ENCODE results near the gene ESYT3. TPM values are rescaled to one million over a fixed set of nuclear protein-coding genes. Genes with fewer than 3 reads are reported as not detected.
"Not testable (repeated sequence)": the region's sequence is repeated elsewhere in the genome, so short reads cannot be mapped to it uniquely, and the experiment has no call there.

ESYT3 gene
- total RNA-seq, 1 donor from 2014 or later, result 12.6 TPM

GRCh38 chr3:138440121-138440521 lies 5.7 kb downstream of the ESYT3 start:
- ATAC-seq (no peak), DNase-seq (ENCODE audit: low spot score) (no peak)
- intact Hi-C loops (cut with DNase I), result no loop called here

GRCh38 chr3:138440596-138440995 lies 6.2 kb downstream of the ESYT3 start:
- ATAC-seq (no peak), DNase-seq (ENCODE audit: low spot score) (no peak)
- intact Hi-C loops (cut with DNase I), result no loop called here

DNA sequence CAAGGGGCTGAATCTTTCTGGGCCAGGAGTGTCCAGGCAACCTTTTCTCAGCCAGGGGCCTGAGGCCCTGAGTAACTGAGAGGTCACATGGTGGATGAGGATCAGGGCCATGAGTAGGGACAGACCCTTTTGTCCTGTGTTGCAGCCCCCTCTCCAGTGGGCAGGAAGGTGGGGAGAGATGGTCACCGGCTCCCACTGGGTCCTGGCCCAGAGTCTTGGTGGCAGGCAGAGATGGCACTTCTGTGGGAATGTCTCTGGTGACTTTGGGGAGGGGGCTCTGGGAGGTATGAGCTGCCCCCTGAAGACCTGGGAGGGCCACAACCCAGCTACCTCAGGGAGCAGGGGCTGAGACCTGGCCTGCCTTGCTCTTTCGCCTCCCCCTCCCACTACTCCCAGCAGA lies 6.8 kb downstream of the ESYT3 start:
- intact Hi-C loops (cut with DNase I), result no loop called here
- DNase-seq (ENCODE audit: low spot score) (no peak), ATAC-seq (no peak)

DNA sequence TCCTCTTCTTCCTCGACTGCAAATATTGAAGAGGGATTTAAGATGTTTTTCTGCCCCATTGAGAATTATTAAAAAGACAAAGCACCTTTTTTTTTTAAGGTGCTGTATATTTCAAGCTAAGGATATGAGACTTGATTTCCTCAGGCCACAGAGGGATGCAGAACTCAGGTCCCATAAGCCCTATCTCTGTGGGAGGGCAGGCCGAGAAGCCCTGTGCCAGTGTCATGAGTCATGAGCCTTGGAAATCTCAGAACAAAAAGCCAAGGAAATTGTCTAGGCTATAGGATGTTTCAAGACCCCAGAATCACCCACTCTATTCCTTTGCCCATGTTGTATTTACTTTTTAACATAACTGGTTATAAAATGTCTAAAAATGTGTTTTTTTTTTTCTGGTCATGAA lies 7.3 kb downstream of the ESYT3 start:
- DNase-seq (ENCODE audit: low spot score) (no peak), ATAC-seq (no peak)
- intact Hi-C loops (cut with DNase I), result no loop called here

- no peak for ATAC-seq
- intact Hi-C loops (cut with DNase I), result no loop called here
- DNase-seq (ENCODE audit: low spot score), result no peak
Observed at GRCh38 chr3:138442433-138442832, 8.0 kb downstream of the ESYT3 start.

GRCh38 chr3:138443091-138443490 lies 8.7 kb downstream of the ESYT3 start:
- intact Hi-C loops (cut with DNase I), result no loop called here
- DNase-seq (ENCODE audit: low spot score) (no peak), ATAC-seq (no peak)

DNA sequence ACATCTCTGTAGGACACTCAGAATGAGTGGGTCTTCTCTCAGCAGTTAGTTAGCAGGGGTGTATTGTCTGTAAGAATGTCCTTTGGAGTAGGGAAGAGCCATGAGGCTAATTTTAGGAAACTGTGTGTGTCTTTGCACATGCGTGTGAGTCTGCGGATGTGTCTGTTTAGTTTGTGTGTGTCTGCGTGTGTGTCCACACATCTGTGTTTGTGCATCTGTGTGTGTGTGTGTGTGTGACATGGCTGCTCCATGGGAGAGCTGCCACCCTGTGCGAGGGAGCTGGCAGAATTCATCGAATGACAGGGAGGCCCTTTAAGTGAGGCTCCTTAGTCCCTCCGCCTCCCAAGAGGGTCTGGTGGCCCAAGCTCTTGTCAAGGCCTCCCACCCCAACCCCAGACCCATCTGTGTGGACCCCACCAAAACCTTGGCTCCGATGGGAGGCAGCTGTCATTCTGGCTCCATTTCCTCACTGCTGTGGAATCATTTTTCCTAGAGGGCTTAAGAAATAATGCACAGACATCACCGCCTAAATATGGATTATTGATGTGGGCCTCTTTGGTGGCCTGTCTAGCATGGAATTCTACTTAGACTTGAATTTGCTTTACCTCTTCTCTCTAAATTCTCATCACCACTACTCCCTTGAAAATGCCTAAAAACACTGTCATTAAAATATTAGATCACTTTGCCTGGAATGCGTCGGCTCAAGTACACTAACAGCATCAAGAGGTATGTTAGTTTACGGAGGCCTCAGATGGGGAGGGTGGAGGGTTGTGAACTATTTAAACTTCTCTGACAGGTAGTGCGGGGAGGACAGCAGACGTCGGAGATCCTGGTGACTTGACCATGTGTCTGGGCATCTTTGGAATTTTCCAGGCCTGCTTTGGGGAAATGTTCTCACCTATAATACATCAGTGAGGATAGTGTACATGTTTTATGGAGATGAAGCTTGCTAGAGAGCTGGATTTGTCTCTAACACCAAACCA lies 9.4 kb downstream of the ESYT3 start:
- ATAC-seq (no peak), DNase-seq (ENCODE audit: low spot score) (no peak)
- intact Hi-C loops (cut with DNase I), result no loop called here

DNA sequence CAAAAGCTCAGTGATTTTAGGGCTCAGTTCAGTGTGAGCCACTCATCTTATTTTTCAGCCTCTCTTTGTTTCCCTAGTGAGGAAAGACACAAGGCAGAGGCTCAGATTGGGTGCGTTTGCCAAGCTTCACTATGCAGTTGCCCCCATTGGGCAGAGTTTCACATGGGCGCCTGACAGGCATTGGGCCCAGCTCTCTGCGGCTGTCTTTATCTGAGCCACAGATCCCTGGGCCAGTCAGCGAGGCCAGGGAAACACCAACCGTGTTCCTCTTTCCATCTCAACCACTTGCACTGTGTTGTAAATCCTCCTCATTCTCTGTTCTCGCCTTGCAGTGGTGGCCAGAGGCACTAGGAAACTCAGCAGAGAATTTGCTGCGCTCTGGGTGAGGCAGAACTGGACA lies 10.8 kb downstream of the ESYT3 start:
- intact Hi-C loops (cut with DNase I), result no loop called here
- DNase-seq (ENCODE audit: low spot score) (no peak), ATAC-seq (no peak)

DNA sequence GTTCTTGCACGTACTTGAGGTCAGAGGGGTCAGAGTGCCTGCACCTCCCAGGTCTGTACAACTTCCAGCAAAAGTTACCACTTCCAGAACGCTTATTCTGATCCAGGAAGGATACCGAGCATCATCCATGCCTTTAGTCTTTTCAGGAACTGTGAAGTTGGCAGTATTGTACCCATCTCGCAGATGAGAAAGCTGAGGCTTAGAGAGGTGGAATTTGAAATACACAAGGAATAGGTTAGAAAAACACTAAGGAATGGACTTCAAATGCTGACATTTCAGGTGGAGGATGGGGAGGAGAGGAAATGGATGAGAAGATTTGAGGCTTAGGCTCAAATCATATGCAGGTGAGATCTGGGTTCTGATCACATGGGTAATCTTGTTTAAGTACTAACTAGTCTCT lies 11.2 kb downstream of the ESYT3 start:
- intact Hi-C loops (cut with DNase I), result no loop called here
- no peak for ATAC-seq
- no peak for DNase-seq (ENCODE audit: low spot score)

DNA sequence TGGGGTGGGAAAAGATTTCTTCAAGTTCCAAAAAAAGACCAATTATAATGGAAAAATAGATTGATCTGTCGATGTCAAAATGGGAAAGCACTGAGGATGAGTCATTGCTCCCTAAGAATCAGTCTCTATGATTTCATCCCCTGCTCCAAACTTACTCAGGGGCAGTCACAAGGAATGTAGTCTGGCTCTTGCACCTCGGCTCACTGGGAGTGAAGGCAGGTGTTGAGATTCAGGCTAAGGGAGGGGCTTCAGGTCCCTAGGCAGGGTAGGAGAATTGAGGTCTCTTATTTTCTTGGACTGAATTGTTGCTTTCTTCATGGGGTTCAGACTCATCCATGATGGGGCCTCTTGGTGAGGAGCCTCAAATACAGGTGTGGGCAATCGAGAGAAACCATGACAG lies 14.2 kb downstream of the ESYT3 start:
- intact Hi-C loops (cut with DNase I), result no loop called here
- DNase-seq (ENCODE audit: low spot score), result no peak
- ATAC-seq, result no peak

GRCh38 chr3:138449490-138449889 lies 15.1 kb downstream of the ESYT3 start:
- ATAC-seq (no peak), DNase-seq (ENCODE audit: low spot score) (no peak)
- intact Hi-C loops (cut with DNase I), result no loop called here

GRCh38 chr3:138450181-138450580 lies 15.8 kb downstream of the ESYT3 start:
- ATAC-seq, result no peak
- intact Hi-C loops (cut with DNase I), result no loop called here
- no peak for DNase-seq (ENCODE audit: low spot score)

GRCh38 chr3:138450704-138451424 lies 16.4 kb downstream of the ESYT3 start:
- ATAC-seq, result no peak
- no peak for DNase-seq (ENCODE audit: low spot score)
- intact Hi-C loops (cut with DNase I), result no loop called here

GRCh38 chr3:138451595-138452162 lies 17.3 kb downstream of the ESYT3 start:
- intact Hi-C loops (cut with DNase I), result no loop called here
- no peak for ATAC-seq
- DNase-seq (ENCODE audit: low spot score), result no peak

DNA sequence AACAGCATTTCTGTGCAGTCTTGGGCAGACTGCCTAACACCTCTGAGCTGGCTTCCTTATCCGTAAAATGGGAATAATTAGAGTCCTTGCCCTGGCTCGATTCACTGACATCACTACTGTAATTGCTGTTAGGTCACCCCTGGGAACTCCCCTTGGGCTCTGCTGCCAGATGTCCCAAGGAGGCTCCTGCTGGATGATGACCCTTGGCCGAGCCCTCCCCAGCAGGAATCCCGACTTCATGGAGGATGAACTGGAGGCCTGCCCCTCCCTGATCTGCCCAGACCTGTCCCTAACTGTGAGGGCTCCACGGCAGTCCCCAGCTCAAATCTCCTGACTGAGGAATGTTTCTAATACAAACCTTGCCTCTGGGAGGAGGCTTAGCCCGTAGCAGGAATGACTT lies 18.0 kb downstream of the ESYT3 start:
- no peak for DNase-seq (ENCODE audit: low spot score)
- no peak for ATAC-seq
- intact Hi-C loops (cut with DNase I), result no loop called here

- ATAC-seq; intact Hi-C loops (cut with DNase I); DNase-seq (ENCODE audit: low spot score): not testable (repeated sequence)
Observed at GRCh38 chr3:138453940-138454339, 19.5 kb downstream of the ESYT3 start.

DNA sequence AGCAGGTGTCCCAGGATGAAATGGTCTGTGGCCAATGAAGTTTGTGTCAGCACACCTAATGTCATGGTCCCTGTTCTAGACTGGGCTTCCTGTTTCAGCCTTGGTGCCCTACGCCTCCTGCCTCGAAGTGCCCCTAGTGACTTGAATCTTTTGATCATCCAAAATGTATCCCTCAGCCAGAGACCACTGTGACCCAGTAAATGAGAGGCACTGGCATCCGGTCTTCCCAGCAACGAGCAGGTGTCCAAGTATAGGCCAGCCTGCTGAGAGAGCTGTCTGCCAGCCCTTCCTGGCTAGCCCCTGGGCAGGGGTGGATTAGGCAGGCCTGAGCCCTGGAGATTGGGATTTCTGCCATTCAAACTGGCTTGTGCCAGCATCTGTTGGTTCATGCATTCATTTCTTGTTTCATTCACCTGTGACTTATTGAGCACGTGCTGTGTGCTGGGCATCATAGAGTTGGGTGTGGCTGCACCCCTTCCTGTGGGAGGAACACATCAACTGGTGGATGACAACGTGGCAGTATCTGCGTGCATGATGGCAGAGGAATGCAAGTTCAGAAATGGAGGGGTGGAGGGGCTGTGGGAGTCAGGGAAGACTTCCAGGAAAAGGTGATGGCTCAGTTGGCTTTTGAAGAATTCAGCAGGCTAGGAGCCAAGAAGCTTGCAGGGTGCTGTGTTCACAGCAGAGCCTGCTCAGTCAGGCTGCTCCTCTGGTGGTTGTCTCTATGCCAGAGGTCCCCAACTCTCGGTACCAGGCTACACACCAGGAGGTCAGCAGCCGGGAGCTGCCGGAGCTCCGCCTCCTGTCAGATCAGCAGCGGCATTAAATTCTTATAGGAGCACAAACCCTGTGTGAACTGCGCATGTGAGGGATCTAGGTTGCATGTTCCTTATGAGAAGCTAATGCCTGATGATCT lies 21.6 kb downstream of the ESYT3 start:
- DNase-seq (ENCODE audit: low spot score), result no peak
- ATAC-seq, result no peak
- intact Hi-C loops (cut with DNase I), result no loop called here

- DNase-seq (ENCODE audit: low spot score), result no peak
- intact Hi-C loops (cut with DNase I), result no loop called here
- no peak for ATAC-seq
Observed at GRCh38 chr3:138456961-138457862, 22.8 kb downstream of the ESYT3 start.
